Stimulated activated CD8-positive, alpha-beta memory T cell treated with anti-CD3 and anti-CD28 coated beads, Interleukin-2, amount 100 ng/mL, for 1 hour (primary cell): Measurements from ENCODE around the gene EHF.

Source experiments
- DNase-seq, 2 donors: peaks; one replicate each; pipeline ENCODE4 v3.0.0-alpha.2; 2020; ENCODE audit warnings: low read depth in 2 of 2

The EHF gene

DNA sequence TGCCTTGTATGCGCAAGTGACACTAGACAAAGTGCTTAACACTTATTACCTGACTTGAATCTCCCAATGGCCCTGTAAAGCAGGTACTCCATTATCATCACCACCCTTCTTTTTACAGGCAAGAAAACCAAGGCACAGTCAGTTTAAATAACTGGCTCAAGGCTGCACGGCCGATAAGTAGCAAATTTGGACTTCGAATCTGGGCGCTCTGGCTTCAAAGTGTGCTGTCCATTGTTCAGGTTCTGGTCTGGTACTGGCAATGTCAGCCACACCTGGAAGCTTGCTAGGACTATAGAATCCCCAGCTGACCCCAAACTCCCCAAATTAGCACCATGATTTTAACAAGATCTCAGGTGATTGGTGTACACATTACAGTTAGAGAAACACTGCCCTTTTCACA lies 19.3 kb upstream of the EHF start:
- DNase-seq = no peak

- no peak for DNase-seq
These were observed 18.6 kb upstream of the EHF start for GRCh38 chr11:34602245-34602644.

- no peak for DNase-seq
These were observed 17.5 kb upstream of the EHF start for GRCh38 chr11:34603129-34604001.

DNA sequence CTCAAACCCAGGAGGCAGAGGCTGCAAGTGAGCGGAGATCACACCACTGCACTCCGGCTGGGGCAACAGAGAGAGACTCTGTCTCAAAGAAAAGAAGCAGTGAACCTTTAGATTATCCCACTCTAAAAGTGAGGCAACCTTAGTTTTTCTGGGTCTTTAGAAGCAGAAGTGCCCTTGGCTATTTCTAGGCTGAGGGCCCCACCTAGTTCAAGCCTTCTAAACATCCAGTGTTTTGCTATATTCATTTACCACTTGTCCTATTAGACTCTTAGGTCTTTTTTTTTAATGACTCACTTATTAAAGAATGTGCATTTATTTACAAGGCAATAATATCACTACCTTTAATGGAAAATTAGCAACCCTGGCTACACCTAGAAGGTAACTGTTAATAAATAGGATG lies 16.7 kb upstream of the EHF start:
- no peak for DNase-seq

DNA sequence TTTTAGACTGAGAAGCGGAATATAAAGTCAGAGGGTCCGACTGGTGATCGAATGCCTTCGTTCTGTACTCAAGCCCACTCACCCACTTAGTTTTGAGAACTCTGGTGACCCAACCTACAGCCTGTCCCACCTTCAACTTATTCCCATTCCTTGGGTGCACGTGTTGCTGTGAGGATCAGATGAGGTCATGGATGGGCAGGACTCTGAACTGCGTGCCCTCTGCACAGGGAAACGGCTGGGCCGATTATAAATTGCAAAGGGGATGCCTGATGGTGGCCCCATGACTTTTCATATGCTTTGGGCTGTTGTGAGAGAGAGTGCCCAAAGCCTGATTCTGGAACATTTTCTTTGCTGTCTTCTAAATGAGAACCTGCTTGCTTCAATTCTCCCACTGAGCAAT lies 16.0 kb upstream of the EHF start:
- no peak for DNase-seq

DNA sequence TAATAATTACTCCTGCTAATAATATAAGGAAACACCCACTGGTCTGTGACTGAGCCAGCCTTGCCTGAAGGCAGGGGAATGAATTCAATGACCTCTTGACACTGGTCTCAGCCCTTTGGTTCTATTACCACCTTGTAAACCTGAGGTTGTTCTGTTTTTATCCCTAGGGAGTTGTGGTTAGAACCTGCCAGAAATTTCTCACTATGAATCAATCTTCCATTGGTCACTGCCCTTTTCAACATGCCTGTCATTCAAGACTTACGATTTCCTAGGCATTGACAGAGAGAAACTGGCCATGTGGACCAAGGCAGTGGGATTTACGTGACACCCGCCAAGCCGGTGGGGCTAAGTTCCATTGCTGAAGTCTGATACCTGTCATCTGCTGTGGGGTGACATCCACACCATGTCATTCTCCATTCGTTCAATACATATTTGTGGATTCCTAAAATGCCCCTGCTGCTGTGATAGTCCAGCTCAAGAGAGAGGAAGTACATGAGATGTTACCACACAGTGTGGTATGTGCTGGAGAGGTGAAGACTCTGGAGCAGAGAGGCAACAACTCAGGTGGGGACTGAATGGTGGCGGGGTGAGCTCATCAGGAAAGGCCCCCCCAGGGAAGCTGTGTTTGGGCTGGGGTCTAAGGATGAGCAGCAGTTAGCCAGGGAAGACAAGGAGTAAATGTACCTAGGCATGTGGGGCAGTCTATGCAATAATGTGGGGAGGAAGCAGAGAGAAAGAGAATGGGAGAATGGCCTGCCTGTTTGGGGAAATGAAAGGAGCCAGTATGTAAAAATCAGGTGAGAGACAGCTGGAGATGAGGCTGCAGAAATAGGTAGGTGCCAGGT lies 15.2 kb upstream of the EHF start:
- no peak for DNase-seq

DNA sequence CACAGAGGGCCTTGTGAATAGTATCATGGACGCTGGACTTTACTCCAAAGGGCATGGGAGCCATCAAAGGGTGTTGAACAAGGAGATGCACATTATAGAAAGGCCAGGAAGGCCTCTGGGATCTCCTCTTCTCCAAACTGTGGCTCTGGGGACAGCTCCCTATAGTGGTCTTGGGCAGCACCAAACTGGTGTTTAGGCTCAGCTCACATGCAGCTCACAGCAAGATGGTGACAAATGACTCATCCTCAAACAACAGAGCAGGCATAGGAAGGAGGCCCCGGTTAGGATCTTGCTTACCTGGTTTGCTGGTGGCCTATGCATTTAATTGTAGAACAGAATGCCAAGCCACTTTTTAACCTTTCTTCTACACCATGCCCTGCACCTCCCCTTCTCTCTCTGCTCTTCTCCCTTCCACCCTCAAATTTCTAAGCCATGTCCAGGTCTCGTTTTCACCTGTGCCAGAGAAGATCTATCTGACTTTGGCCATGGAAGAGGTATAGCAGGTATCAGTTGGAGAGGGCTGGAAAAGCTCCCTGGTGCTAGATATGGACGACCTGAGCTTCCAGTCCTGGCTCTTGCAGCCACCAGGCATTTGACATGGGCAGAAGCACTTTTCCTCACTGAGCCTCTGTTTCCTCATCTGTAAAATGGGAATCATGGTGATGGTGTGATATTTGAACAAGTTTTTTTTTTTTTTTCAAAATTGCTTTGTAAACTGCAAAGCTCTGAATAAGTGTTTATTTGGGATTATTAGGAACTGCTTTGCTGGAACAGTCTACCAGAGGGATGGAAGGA lies 14.4 kb upstream of the EHF start:
- no peak for DNase-seq

GRCh38 chr11:34609187-34609751 lies 11.6 kb upstream of the EHF start:
- no peak for DNase-seq

GRCh38 chr11:34609850-34610249 lies 11.0 kb upstream of the EHF start:
- DNase-seq = no peak

- DNase-seq = no peak
These were observed 10.4 kb upstream of the EHF start for GRCh38 chr11:34610324-34611041.

- no peak for DNase-seq
These were observed 7.9 kb upstream of the EHF start for GRCh38 chr11:34613015-34613414.

DNA sequence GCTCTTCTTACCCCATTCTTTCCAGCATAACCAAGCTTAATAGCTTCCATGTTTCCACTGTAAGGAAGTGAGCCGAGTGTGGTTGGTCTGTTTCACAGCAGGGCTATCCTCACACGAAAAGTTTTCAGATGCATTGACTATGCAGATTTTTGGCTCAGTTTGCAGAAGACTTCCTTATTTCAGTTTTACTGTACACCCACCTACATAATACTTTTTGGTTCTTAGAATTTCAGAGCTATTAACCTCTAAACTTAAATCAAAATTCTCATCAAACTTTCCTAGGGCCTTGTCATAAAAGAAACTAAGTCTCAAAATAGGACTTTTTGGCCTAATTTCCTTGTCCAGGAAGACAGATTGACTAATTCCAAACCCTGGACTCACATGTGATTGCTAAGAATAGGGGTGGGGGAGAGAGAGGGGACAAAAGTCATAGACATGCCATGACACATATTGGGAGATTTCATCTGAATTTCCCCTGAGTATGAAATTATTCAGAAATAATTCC lies 7.3 kb upstream of the EHF start:
- DNase-seq = no peak

- no peak for DNase-seq
These were observed 6.4 kb upstream of the EHF start for GRCh38 chr11:34614344-34615104.

DNA sequence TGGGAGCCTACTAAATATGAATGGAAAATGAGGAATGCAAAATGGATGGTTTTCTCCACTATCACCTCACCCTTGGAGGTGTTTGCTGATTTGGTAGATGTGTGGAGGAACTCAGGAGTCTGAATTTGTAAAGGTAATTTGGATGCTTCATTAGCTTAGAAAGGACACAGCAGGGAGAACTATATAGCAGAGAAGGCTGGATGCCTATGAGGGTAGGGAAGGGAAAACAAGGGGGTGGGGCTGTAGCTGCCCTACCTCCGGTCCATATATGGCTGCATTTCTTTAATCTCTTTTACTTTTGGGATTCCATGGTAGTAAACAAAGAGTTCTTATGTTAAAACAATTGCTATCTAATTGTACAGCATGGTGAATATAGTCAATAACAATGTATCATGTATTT lies 4.8 kb upstream of the EHF start:
- no peak for DNase-seq

DNA sequence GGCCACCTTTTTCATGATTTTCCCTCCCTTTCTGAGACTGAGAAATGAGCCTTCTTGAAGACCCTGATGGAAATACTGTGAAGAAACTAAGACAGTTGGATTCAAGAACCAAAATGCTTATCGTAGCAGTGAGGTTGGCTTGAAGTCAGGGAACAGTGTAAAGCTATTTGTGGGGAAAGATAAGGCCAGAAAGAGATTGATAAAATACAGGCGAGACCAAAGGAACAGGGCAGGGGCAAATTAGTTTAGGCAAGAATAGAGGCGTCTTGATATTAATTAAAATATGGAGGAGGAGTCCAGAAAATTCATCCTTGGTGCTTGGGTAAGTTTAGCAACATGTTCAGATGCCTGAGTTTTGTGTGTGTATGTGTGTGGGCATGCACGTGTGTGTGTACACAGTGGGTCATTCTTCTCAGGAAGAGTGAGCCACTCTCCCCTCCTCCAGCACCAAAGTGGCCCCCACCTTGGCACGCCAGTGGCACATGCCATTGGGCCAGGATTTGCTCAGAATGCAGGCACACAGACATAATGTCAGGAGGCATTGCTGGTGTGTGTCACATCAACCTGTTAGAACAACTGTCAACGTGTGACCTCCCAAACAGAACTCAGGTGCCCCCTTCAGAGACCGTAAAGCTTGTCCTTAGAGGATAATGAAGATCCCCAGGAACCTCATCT lies 3.9 kb upstream of the EHF start:
- DNase-seq = no peak

DNA sequence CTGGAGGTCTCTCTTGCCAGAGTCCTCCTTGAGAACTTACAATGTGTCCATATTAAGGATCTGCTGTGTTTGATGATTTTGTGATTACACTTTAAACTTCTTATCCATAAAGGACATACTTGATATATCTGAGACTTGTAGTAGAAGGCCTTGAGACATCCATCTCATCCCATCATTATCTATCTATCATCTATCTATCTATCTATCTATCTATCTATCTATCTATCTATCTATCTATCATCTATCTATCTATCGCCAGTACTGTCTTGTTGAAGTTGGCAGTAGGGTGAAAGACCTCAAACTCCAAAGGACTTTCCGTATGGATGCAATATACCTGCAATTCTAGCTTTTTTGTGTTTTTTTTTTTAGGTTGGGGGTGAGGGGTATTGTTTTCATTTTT lies 2.5 kb upstream of the EHF start:
- no peak for DNase-seq

GRCh38 chr11:34619062-34619516 lies 1.8 kb upstream of the EHF start:
- DNase-seq = no peak

- DNase-seq = no peak
These were observed 691 bp upstream of the EHF start for GRCh38 chr11:34620202-34620601.

- DNase-seq = no peak
These were observed 983 bp downstream of the EHF start for GRCh38 chr11:34621876-34622275.

- DNase-seq = no peak
These were observed 2.6 kb downstream of the EHF start for GRCh38 chr11:34623463-34623862.
